ENCODE measurements around the gene NEUROG2.
"Not testable (repeated sequence)": the region's sequence is repeated elsewhere in the genome, so short reads cannot be mapped to it uniquely, and the experiment has no call there.

The NEUROG2 gene

DNA sequence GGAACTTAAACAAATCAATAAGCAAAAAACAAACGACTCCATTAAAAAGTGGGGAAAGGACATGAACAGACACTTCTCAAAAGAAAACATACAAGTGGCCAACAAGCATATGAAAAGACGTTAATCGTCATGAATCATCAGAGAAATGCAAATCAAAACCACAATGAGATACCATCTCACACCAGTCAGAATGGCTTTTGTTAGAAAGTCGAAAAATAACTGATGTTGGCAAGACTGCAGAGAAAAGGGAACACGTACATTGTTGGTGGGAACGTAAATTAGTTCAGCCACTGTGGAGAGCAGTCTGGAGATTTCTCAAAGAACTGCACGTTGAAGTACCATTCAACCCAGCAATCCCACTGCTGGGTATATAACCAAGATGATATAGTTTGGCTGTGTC is 23.7 kb downstream of the NEUROG2 start:
- no peak for DNase-seq (ENCODE audit: low spot score)

DNA sequence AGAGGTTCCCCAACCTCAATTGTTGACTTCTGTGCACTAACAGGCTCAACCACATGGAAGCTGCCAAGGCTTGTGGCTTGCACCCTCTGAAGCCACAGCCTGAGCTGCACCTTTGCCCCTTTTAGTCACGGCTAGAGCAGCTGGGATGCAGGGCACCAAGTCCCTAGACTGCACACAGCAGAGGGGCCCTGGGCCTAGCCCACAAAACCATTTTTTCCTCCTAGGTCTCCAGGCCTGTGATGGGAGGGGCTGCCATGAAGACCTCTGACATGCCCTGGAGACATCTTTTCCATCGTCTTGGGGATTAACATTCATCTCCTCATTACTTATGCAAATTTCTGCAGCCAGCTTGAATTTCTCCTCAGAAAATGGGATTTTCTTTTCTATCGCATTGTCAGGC is 25.2 kb downstream of the NEUROG2 start:
- DNase-seq (ENCODE audit: low spot score): not testable (repeated sequence)

DNA sequence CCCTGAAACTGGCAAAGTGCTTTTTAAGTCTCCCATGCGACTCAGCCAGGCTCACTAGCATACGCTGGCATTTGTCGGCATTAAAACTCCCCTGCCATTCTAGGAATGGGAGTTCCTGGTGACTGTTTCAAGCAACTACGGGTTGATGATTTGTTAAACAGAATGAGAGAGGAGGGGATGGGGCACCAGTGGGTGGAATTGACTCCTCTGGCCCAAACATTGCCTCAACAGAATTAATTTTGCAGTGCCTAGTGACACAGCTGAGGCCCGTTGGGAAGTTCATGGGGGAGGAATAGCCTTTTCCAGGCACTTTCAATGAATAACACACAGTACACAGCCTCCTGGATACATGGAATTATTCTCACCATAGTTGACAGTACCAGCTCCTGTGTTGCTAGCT is 30.1 kb downstream of the NEUROG2 start:
- no peak for DNase-seq (ENCODE audit: low spot score)

DNA sequence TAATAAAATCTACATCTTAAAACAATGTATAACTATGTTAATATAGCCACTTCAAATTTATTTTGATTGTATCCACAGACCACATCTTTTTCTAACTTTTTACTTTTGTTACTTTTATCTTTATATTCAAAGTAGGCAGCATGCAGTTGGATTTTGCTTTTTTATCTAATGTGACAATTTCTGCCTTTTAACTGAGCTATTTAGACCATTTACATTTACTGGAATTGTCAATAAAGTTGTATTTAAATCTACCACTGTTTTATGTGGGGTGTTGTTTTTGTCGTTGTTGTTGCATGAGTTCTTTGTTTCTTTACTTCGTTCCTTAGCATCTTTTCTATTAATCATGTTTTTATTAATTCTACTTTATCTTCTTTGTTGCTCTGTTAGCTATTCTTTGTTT is 42.0 kb downstream of the NEUROG2 start:
- DNase-seq (ENCODE audit: low spot score): no peak

DNA sequence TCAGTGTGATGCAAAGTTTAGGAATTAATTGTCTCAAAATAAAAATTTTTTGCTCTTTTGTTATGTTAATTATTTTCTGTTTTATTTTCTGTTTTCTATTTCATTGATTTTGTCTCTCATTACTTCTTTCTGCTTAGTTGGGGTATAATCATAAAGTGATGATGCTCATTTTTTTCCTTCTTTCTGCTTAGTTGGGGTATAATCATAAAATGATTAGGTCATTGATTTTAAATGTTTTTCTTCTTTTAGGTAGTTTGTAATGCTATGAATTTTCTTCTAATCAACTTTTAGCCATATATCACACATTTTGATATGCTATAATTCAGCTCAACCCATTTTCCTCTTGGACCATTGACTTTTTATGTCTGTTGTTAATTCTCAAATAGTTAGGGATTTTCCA is 43.7 kb downstream of the NEUROG2 start:
- no peak for DNase-seq (ENCODE audit: low spot score)
